Esophagus squamous epithelium (tissue), 5 donors: Measurements from ENCODE around the gene LRRC18. TPM values are rescaled to one million over a fixed set of nuclear protein-coding genes. Genes with fewer than 3 reads are reported as not detected.

Source experiments
- DNase-seq: peaks from one replicate; lab custom pipeline; 2025; lab: John Stamatoyannopoulos, UW
- H3K27ac ChIP-seq, 4 donors: fragments of 200-600 bp; sonication (generic); one replicate each; pipeline ENCODE4 v1.5.1; 2016 to 2019; ENCODE audit warnings: mild to moderate bottlenecking in 1 of 4
- H3K27me3 ChIP-seq, 4 donors: fragments of 200-600 bp; sonication (generic); 1 replicate in 3 of 4; 2 replicates in 1 of 4; pipeline versions ENCODE4 v1.5.1 to v1.6.0; 2017 to 2021; ENCODE audit warnings: antibody characterized with exemption in 1 of 4
- H3K36me3 ChIP-seq, 3 donors: fragments of 200-600 bp; sonication (generic); one replicate each; pipeline ENCODE4 v1.5.1; 2016 to 2019
- H3K4me1 ChIP-seq, 3 donors: fragments of 200-600 bp; sonication (generic); one replicate each; pipeline ENCODE4 v1.5.1; 2017 to 2019
- H3K4me3 ChIP-seq, 4 donors: fragments of 200-600 bp; sonication (generic); 1 replicate in 3 of 4; 2 replicates in 1 of 4; pipeline ENCODE4 v1.5.1; 2016 to 2019; ENCODE audit warnings: mild to moderate bottlenecking in 2 of 4, moderate library complexity in 1 of 4
- H3K9me3 ChIP-seq, 3 donors: fragments of 200-600 bp; sonication (generic); one replicate each; pipeline ENCODE4 v1.5.1; 2016 to 2019
- POLR2A ChIP-seq, 4 donors: fragments of 450-650 bp; IDR thresholded peaks; one replicate each; pipeline ENCODE4 v1.6.1; 2017; ENCODE audit warnings: antibody characterized with exemption in 4 of 4, mild to moderate bottlenecking in 4 of 4, moderate library complexity in 3 of 4
- WGBS, 2 donors: methylation state at CpG; one replicate each; pipeline ENCODE4 v1.1.5; 2018; 5-methylcytosine and 5-hydroxymethylcytosine counted together
- intact Hi-C: fragments of 100-400 bp; cut with DNase I; formaldehyde crosslinking; loops from one replicate; pipeline ENCODE4 v1.15.0; 2022
- total RNA-seq, 4 donors: library from RNA; depleted of rRNA; stranded (reverse); fragments of >200 nt; gene quantifications; one replicate each; pipeline ENCODE4 v1.1.0, GENCODE V29; 2016
- TF ChIP-seq, protein P1 (sequence below), 6 experiments: fragments of 450-650 bp in 4 of 6; fragments of 200-600 bp in 2 of 6; sonication (generic) in 2 of 6; IDR thresholded peaks; one replicate each; pipeline ENCODE4 v1.5.1; 2016 to 2019; ENCODE audit warnings: antibody characterized with exemption in 6 of 6, mild to moderate bottlenecking in 4 of 6, moderate library complexity in 4 of 6
- donor health status: DM: yes; HTN: yes; CAD: no.

Gene LRRC18
- total RNA-seq, 4 donors from 2014 or later = 0.19 TPM; not detected in 3

DNA sequence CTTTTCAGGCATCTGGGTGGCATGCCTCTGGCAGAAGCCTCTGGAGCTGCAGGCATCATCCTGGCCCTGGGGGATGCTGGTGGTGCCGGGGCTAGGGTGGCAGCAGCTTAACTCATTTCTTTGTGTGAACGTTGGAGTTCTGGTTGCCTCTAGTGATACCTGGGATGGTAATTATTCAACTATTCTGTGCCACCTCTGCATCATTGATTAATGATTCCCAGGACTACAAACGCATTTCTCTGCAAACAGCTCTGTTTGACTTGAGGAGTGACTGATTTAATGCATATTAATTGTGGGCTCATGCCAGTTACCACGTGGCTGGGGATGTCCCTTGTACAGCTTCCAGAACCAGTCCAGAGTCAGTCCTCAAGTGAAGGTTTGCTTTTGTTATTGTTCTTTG lies 55.9 kb downstream of the LRRC18 start:
- Histone ChIP-seq H3K36me3 (no peaks in the 10 kb centered on the region), H3K27ac (no peak overlapping the region), H3K27me3 (no peaks in the 10 kb centered on the region), H3K4me3 (no peak overlapping the region), H3K4me1 (no peaks in the 10 kb centered on the region), H3K9me3 (no peaks in the 10 kb centered on the region)
- 19 to 36% methylated on average over 3 to 4 of the region's 4 CpGs for WGBS, 2 donors
- no peak for TF ChIP-seq POLR2A (IDR thresholded peaks at IDR 0.05)
- TF ChIP-seq, protein P1, sequence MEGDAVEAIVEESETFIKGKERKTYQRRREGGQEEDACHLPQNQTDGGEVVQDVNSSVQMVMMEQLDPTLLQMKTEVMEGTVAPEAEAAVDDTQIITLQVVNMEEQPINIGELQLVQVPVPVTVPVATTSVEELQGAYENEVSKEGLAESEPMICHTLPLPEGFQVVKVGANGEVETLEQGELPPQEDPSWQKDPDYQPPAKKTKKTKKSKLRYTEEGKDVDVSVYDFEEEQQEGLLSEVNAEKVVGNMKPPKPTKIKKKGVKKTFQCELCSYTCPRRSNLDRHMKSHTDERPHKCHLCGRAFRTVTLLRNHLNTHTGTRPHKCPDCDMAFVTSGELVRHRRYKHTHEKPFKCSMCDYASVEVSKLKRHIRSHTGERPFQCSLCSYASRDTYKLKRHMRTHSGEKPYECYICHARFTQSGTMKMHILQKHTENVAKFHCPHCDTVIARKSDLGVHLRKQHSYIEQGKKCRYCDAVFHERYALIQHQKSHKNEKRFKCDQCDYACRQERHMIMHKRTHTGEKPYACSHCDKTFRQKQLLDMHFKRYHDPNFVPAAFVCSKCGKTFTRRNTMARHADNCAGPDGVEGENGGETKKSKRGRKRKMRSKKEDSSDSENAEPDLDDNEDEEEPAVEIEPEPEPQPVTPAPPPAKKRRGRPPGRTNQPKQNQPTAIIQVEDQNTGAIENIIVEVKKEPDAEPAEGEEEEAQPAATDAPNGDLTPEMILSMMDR (IDR thresholded peaks at IDR 0.05) = no peak
- intact Hi-C loops = no loop called here
- no peak for DNase-seq

DNA sequence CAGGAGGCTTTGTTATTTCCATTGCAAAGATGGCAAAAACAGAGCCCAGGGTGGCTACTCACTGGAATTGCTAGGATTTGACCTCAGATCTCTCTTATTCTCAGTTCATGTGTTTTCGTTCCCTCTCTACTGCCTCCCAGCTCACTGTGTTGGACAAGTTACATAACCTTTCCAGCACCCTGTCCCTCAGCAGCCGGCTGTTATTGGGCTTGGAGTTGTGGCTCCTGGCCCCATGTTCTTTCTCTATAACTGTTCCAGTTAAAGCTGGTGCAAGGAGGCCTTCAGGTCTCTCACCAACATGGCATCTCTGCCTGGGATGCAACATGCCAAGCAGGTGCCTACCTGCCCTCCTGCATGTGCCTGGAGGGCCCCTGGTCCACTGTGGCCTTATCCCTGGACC lies 56.8 kb downstream of the LRRC18 start:
- no peaks in the 10 kb centered on the region for H3K36me3 ChIP-seq
- no peaks in the 10 kb centered on the region for H3K9me3 ChIP-seq
- intact Hi-C loops = no loop called here
- no peak for TF ChIP-seq POLR2A (IDR thresholded peaks at IDR 0.05)
- TF ChIP-seq, protein P1 (IDR thresholded peaks at IDR 0.05) = no peak
- H3K4me1 ChIP-seq = no peaks in the 10 kb centered on the region
- H3K27ac ChIP-seq = no peak overlapping the region
- no peak overlapping the region for H3K4me3 ChIP-seq
- 97 to 100% methylated on average over 2 of the region's 2 CpGs for WGBS, 2 donors
- H3K27me3 ChIP-seq = no peaks in the 10 kb centered on the region
- no peak for DNase-seq

DNA sequence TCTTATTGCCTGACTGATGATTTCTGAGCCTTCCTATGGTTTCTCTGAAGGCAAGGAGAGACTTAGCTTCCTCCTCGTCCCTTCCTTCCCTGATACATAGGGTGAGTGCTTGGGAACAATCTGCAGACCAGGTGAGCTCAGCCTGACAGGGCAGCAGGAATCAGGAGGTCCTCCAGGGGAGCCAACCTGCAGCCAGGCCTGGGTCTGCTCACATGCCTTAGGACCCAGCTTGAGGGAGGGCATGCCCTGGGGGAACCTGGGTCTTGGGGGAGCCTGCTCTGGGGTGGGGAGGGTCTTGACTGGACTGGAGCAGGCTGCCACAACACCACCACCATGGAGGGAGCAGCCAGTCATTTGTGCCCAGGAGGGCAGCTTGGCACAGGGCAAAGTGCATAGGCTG lies 57.7 kb downstream of the LRRC18 start:
- intact Hi-C loops = no loop called here
- Histone ChIP-seq H3K4me1 (no peaks in the 10 kb centered on the region), H3K27me3 (no peaks in the 10 kb centered on the region), H3K9me3 (no peaks in the 10 kb centered on the region), H3K36me3 (no peaks in the 10 kb centered on the region), H3K27ac (no peak overlapping the region), H3K4me3 (no peak overlapping the region)
- no peak for DNase-seq
- TF ChIP-seq, protein P1 (IDR thresholded peaks at IDR 0.05) = no peak
- TF ChIP-seq POLR2A (IDR thresholded peaks at IDR 0.05) = no peak
- 67% methylated on average over 1 of the region's 1 CpG; no CpG with 5 or more reads in 1 of the 2 donors for WGBS, 2 donors

DNA sequence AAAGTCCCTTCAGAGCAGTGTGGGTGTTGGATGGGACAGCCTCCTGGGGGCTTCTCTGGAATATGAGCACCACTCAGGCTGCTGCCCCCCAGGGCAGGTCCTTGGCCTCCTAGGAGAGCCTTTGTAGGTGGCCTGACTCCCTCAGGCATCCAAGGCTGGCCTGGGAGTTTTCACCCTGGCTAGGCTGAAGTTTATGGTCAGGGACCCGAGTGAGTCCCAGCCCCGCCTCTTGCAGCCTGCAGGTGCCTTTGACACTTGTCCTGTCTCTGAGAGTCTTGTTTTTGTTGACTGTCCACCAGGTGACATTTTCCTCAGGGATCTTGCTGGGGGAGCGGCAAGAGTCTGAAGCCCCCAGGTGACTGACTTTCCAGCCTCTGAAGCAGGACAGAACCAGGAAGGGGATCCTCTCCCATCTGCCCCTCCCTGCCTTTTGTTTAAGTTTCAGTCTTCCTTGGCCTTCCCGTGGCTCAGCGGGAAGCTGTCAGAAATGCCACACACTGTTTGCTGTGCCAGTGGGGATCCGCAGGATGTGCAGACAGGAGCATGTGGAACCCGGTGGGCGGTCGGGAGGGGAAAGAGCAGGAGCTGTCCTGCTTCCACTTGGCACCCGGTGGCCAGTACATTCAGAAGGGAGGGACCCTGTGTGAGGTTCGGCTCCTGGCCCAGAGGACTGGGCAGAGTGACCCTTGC lies 59.5 kb downstream of the LRRC18 start:
- Histone ChIP-seq H3K9me3 (no peaks in the 10 kb centered on the region), H3K27me3 (no peaks in the 10 kb centered on the region), H3K27ac (no peak overlapping the region), H3K4me3 (no peak overlapping the region), H3K4me1 (no peaks in the 10 kb centered on the region), H3K36me3 (no peaks in the 10 kb centered on the region)
- TF ChIP-seq, protein P1 (IDR thresholded peaks at IDR 0.05) = no peak
- TF ChIP-seq POLR2A (IDR thresholded peaks at IDR 0.05) = no peak
- 78 to 84% methylated on average over 3 to 7 of the region's 11 CpGs for WGBS, 2 donors
- intact Hi-C loops = no loop called here
- DNase-seq = no peak

DNA sequence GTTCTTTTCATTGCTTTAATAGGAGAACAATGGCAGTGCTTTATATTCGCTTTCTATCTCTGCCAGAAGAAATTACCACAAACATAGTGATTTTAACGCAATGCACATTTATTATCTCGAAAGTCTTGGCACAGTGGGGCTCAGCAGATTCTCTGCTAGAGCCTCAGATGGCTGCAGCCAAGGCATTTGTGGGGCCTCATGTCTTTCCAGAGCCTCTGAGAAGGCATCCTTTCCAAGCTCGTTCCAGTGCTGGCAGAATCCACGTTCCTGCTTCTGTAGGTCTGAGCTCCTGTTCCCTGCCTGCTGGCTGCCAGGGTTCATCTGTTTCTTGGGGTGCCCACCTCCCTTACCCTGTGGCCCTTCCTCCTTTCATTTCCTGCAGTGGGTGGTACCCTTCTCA lies 60.2 kb downstream of the LRRC18 start:
- Histone ChIP-seq H3K9me3 (no peaks in the 10 kb centered on the region), H3K4me3 (no peak overlapping the region), H3K4me1 (no peaks in the 10 kb centered on the region), H3K27me3 (no peaks in the 10 kb centered on the region), H3K27ac (no peak overlapping the region), H3K36me3 (no peaks in the 10 kb centered on the region)
- intact Hi-C loops = no loop called here
- TF ChIP-seq, protein P1 (IDR thresholded peaks at IDR 0.05) = no peak
- no peak for TF ChIP-seq POLR2A (IDR thresholded peaks at IDR 0.05)
- WGBS, 2 donors = 52 to 60% methylated on average over 5 of the region's 5 CpGs
- DNase-seq = no peak
